Effector memory CD4-positive, alpha-beta T cell (primary cell): Measurements from ENCODE around the gene PREPL.

ENCODE experiments used
- DNase-seq, 3 donors: peaks; one replicate each; pipeline ENCODE4 v3.0.0-alpha.2; 2020
- H3K27ac ChIP-seq: 2 replicates; pipeline ENCODE4 v1.7.0; 2013; ENCODE audit warnings: mild to moderate bottlenecking, low read length, moderate library complexity; ENCODE audit not compliant: insufficient read depth, poor library complexity, severe bottlenecking
- H3K27me3 ChIP-seq: replicated peaks from 2 replicates; pipeline ENCODE4 v1.7.0; 2013; ENCODE audit warnings: mild to moderate bottlenecking, low read length; ENCODE audit not compliant: insufficient read depth, control insufficient read depth, poor library complexity, severe bottlenecking
- H3K36me3 ChIP-seq: 2 replicates; pipeline ENCODE4 v1.7.0; 2013; ENCODE audit warnings: mild to moderate bottlenecking, low read length, moderate library complexity; ENCODE audit not compliant: control insufficient read depth, insufficient read depth
- H3K4me1 ChIP-seq: 2 replicates; pipeline ENCODE4 v1.7.0; 2013; ENCODE audit warnings: low read length, mild to moderate bottlenecking; ENCODE audit not compliant: control insufficient read depth, insufficient read depth, poor library complexity, severe bottlenecking
- H3K4me3 ChIP-seq: 2 replicates; pipeline ENCODE4 v1.7.0; 2013; ENCODE audit warnings: low read length, low read depth, mild to moderate bottlenecking; ENCODE audit not compliant: insufficient read depth, poor library complexity, severe bottlenecking
- H3K9me3 ChIP-seq: 2 replicates; pipeline ENCODE4 v1.7.0; 2013; ENCODE audit warnings: mild to moderate bottlenecking, low read length, moderate library complexity; ENCODE audit not compliant: control insufficient read depth

The PREPL gene

DNA sequence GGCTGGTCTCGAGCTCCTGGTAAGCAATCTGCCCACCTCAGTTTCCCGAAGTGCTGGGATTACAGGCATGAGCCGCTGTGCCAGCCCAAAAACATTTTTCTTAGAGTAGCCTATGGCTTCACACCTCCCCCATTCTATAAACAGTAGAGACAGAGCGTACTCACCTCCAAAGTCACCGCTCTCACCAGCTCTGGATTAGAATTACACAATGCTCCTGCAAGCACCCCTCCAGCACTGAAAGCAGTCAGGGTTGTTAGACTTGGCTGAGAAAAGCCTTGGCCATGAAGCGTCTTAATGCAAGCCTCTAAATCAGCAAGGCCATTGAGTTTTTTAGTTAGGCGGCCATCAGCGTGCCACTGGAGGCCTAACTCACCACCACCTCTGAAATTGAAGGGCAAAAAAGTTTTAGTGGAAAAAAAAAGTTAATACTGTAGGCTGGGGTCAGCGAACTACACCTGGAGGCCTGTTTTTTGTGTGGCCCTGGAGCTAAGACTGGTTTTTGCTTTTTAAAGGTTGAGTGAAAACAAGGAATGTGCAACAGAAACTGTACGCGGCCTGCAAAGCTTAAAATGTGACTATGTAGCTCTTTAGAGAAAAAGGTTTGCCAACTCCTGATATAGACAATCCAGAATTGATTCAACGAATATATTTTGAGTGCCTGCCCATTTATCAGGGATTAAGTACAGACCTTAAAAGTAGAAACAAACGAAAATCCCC, 34.6 kb downstream of the PREPL start:
- Histone ChIP-seq H3K4me1 (no peaks in the 10 kb centered on the region), H3K9me3 (no peaks in the 10 kb centered on the region), H3K27ac (no peak overlapping the region), H3K36me3 (peaks cover 51% of the 10 kb centered on the region), H3K4me3 (no peak overlapping the region), H3K27me3 (no peaks in the 10 kb centered on the region)
- DNase-seq, result no peak

DNA sequence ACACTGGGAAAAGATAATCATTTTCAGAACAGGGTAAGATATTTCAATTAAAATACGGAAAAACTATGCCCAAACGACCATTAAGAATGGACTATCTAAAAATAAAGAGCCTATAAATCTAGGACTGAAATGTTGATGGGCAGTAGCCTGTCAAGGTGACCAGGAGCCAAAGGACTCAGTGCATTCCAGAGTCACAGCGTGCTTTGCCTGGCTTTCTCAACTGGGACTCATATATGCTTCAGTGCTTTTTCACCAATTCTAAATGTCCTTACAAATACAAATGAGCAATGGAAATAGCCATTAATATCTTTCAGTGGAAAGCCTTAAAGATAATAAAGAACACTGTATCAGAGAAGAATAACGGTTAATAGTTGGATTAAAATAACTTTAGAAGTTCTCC, 35.4 kb downstream of the PREPL start:
- no peaks in the 10 kb centered on the region for H3K4me1 ChIP-seq
- H3K36me3 ChIP-seq, result peaks cover 59% of the 10 kb centered on the region

DNA sequence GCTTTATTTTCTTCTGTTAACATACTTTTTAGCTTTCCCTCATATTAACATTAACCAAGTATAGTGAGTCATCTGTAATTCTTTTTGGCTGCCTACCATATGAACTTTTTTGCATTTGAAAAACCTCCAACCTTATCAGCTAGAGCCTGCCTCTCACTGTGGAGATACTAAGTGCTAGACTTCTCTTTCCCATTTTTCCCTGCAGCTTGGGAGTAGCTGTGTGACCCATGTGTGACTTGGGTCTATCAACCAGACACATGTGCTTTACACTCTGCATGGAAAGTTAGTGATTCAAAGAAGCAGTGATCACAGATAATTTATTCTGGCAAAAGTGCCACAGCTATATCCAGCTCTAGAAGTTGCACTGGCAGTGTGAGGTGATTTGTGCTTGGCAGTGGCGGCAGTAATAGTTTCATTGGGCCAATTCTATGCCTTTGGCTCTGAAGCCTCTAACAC, 36.3 kb downstream of the PREPL start:
- Histone ChIP-seq H3K27me3 (no peaks in the 10 kb centered on the region), H3K27ac (no peak overlapping the region), H3K36me3 (peaks cover 67% of the 10 kb centered on the region), H3K4me1 (no peaks in the 10 kb centered on the region), H3K4me3 (no peak overlapping the region), H3K9me3 (no peaks in the 10 kb centered on the region)
- DNase-seq, result no peak

More for the DNA sequence above, 35.4 kb downstream of the PREPL start:
- Histone ChIP-seq H3K27ac (no peak overlapping the region), H3K27me3 (no peaks in the 10 kb centered on the region), H3K4me3 (no peak overlapping the region), H3K9me3 (no peaks in the 10 kb centered on the region)
- no peak for DNase-seq

DNA sequence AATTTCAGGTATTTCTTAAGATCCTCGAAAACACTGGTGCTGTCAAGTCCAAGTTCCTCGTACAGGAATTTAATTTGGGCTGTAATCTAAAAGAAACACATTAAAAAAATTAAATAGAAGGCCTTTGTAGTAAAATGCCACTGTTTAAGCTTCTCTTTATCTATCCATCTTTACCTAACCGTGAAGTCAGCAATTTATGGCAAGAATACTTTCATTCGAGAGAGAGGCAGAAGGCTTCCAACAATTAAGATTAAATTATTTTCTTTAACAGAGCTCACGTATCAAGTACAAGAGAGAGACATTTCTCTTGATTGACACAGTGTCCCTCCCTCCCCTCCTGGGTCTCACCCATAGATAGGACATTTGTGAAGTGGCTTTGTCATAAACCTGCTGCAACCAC, 39.9 kb downstream of the PREPL start:
- peaks cover 55% of the 10 kb centered on the region for H3K36me3 ChIP-seq
- no peak for DNase-seq
- no peak overlapping the region for H3K27ac ChIP-seq
- H3K4me3 ChIP-seq, result no peak overlapping the region
- H3K27me3 ChIP-seq, result no peaks in the 10 kb centered on the region
- no peaks in the 10 kb centered on the region for H3K9me3 ChIP-seq
- no peaks in the 10 kb centered on the region for H3K4me1 ChIP-seq

DNA sequence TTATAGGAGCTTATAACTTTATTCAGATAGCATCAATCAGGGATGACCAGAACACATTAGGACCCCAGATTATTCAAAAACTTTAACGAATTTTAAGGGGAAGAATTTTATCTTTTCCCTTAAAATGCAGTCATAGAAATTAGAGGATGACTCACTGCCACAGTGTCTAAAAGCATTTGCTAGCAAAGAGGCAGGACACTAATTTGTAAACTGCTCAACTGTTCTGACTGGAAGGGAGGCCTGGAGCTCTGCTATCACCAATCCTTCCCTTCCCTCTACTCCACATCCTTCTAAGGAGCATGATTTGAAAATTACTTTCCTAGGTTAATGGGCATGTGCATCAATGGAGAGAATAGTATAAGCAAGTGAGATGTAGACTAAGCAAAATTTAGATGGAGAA, 40.5 kb downstream of the PREPL start:
- Histone ChIP-seq H3K9me3 (no peaks in the 10 kb centered on the region), H3K27ac (no peak overlapping the region), H3K36me3 (peaks cover 52% of the 10 kb centered on the region), H3K27me3 (no peaks in the 10 kb centered on the region), H3K4me3 (no peak overlapping the region), H3K4me1 (no peaks in the 10 kb centered on the region)
- DNase-seq, result no peak

DNA sequence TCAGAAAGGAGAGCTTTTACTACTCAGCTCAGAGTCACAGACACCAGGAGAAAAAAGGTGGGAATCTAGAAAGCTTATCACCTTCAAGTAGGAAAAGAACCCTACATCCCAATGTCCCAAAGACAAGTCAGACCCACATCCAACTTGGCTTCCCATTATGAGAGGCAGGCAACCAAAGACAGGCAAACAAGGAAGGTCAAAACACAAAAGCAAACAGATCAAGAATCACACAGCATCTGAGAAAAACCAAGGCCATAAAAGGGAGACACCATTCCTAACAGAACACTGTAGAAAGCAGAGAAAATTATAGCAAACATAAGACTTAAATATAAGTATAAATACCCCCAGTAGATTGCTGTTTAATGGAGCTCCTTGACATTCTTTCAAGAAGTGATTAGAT, 45.3 kb downstream of the PREPL start:
- Histone ChIP-seq H3K4me3 (no peak overlapping the region), H3K27ac (no peak overlapping the region), H3K4me1 (no peaks in the 10 kb centered on the region), H3K36me3 (peaks cover 21% of the 10 kb centered on the region), H3K9me3 (peaks cover 7% of the 10 kb centered on the region), H3K27me3 (no peaks in the 10 kb centered on the region)
- no peak for DNase-seq

DNA sequence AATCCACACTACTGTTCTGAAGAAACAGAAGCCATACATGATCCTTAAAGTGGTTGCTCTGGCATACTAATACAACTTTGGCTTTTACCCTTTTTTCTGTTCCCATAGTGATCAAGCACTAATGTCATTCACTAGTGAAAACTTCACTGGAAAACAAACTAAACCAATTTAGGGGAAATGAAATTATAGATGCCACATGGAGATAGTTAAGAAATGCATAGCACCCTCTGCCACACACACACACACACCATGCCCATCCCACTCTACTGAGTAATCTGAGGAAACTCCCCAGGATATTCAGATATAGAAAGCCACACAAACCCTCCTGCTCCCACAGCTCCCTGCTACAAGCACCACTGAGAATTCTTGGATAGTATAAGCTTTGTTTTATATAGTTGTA, 46.9 kb downstream of the PREPL start:
- Histone ChIP-seq H3K27me3 (no peaks in the 10 kb centered on the region), H3K4me1 (no peaks in the 10 kb centered on the region), H3K36me3 (peaks cover 7% of the 10 kb centered on the region), H3K27ac (no peak overlapping the region), H3K9me3 (peaks cover 7% of the 10 kb centered on the region), H3K4me3 (no peak overlapping the region)
- no peak for DNase-seq

DNA sequence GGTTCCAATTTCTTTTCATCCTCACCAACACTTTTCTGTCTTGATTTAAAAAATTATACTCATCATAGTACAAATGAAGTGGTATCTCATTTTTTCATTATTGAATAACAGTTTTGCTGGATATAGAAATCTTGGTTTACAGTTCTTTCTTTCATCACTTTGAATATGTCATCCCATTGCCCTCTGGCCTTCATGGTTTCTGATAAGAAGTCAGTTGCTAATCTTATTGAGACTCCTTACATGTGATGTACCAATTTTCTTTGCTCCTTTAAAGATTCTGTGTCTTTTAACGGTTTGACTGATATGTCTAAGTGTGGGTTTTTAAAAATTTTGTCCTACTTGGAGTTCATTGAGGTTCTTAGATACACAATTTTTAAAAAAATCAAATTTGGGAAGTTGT, 51.0 kb downstream of the PREPL start:
- H3K9me3 ChIP-seq, result peaks cover 7% of the 10 kb centered on the region
- no peaks in the 10 kb centered on the region for H3K4me1 ChIP-seq
- H3K27ac ChIP-seq, result no peak overlapping the region
- H3K4me3 ChIP-seq, result no peak overlapping the region
- no peak for DNase-seq
- H3K27me3 ChIP-seq, result no peaks in the 10 kb centered on the region
- peaks cover 7% of the 10 kb centered on the region for H3K36me3 ChIP-seq

DNA sequence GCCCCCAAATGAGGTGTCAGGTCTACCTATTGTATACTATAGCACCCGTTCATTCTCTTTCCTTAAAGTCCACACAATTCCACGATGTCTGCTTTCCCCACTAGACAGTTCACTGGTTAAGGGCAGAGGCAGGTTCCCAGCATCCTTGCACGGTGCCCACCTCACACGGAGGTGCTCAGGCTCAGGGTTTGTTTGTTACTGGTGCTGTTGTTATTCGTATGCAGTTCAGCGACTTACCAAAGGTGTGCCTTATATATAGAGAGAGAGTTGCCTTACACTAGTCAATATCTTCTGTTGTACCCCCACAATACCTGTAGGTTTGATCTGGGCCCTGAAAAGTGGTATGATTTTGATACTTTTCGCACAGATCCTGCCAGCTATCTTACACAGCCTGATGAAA, 55.4 kb downstream of the PREPL start:
- H3K36me3 ChIP-seq, result no peaks in the 10 kb centered on the region
- H3K27ac ChIP-seq, result no peak overlapping the region
- H3K4me3 ChIP-seq, result no peak overlapping the region
- DNase-seq, result no peak
- H3K9me3 ChIP-seq, result no peaks in the 10 kb centered on the region
- no peaks in the 10 kb centered on the region for H3K4me1 ChIP-seq
- H3K27me3 ChIP-seq, result no peaks in the 10 kb centered on the region

DNA sequence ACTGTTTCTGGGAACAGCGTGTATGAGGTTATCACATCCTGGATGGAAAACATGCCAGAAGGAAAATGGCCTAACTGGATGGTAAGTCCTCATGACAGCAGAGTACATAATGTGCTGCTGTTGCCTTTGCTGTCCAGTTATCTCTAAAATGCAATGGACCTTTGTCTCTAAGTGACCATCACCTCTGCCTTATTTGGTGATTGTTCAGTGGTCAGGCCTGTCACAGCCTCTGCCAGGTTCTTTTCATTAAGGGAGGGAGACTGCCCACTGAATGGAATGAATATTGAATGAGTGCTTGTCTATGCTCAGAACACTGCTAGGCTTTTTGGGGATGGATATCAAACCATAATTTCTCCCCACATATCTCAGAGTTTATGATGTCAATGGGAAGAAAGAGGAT, 57.0 kb downstream of the PREPL start:
- Histone ChIP-seq H3K4me3 (no peak overlapping the region), H3K27ac (no peak overlapping the region), H3K4me1 (no peaks in the 10 kb centered on the region), H3K9me3 (no peaks in the 10 kb centered on the region), H3K27me3 (no peaks in the 10 kb centered on the region), H3K36me3 (no peaks in the 10 kb centered on the region)
- no peak for DNase-seq
